CD8-positive, alpha-beta memory T cell (primary cell): ENCODE data around the gene CEND1. TPM values are rescaled to one million over a fixed set of nuclear protein-coding genes. Genes with fewer than 3 reads are reported as not detected.
A peak's percentile ranks its signal among the peaks of the same experiment; 100 is the strongest.

Experiments used
- CTCF ChIA-PET: fragments of 350-600 bp; sonication (Branson Sonifier 250); formaldehyde crosslinking; loops from one replicate; lab custom pipeline; 2021; ENCODE audit warnings: antibody characterized with exemption; lab: Charles Lee
- POLR2A ChIA-PET: fragments of 350-600 bp; sonication (Branson Sonifier 250); formaldehyde crosslinking; loops from one replicate; lab custom pipeline; 2021; ENCODE audit warnings: antibody characterized with exemption; lab: Charles Lee
- DNase-seq, 5 donors: peaks; one replicate each; pipeline versions ENCODE4 v3.0.0 to v3.0.0-alpha.2; 2020 to 2022; ENCODE audit warnings: mixed read lengths in 1 of 5
- H3K27ac ChIP-seq: one replicate; pipeline ENCODE4 v1.7.0; 2013; ENCODE audit warnings: low read depth, mild to moderate bottlenecking, low read length, moderate library complexity
- H3K27me3 ChIP-seq: 2 replicates; pipeline ENCODE4 v1.7.0; 2013; ENCODE audit warnings: low read length, mild to moderate bottlenecking; ENCODE audit not compliant: insufficient read depth, poor library complexity, severe bottlenecking
- H3K36me3 ChIP-seq: 2 replicates; pipeline ENCODE4 v1.7.0; 2013; ENCODE audit warnings: mild to moderate bottlenecking, low read length, moderate library complexity; ENCODE audit not compliant: insufficient read depth
- H3K4me1 ChIP-seq: 2 replicates; pipeline ENCODE4 v1.7.0; 2013; ENCODE audit warnings: mild to moderate bottlenecking, low read length, moderate library complexity; ENCODE audit not compliant: insufficient read depth
- H3K4me3 ChIP-seq: 2 replicates; pipeline ENCODE4 v1.7.0; 2013; ENCODE audit warnings: mild to moderate bottlenecking, low read length
- H3K9me3 ChIP-seq: 2 replicates; pipeline ENCODE4 v1.7.0; 2013; ENCODE audit warnings: mild to moderate bottlenecking, low read length
- H3K27ac Mint-ChIP-seq, 8 donors: one replicate each; pipeline ENCODE4 v1.8.0; 2020 to 2021; ENCODE audit warnings: mixed read lengths in 8 of 8, mild to moderate bottlenecking in 6 of 8, inconsistent platforms in 3 of 8, moderate library complexity in 3 of 8
- H3K27me3 Mint-ChIP-seq, 2 donors: one replicate each; pipeline ENCODE4 v1.8.0; 2020 to 2021; ENCODE audit warnings: mixed read lengths in 2 of 2, mild to moderate bottlenecking in 1 of 2, moderate library complexity in 1 of 2
- H3K36me3 Mint-ChIP-seq, 3 donors: one replicate each; pipeline ENCODE4 v1.8.0; 2020 to 2021; ENCODE audit warnings: mixed read lengths in 3 of 3, inconsistent platforms in 1 of 3, mild to moderate bottlenecking in 1 of 3
- H3K4me1 Mint-ChIP-seq, 3 donors: one replicate each; pipeline ENCODE4 v1.8.0; 2020 to 2021; ENCODE audit warnings: mixed read lengths in 3 of 3, inconsistent platforms in 1 of 3, mild to moderate bottlenecking in 1 of 3
- H3K4me3 Mint-ChIP-seq, 7 donors: one replicate each; pipeline ENCODE4 v1.8.0; 2020 to 2021; ENCODE audit warnings: mixed read lengths in 7 of 7, mild to moderate bottlenecking in 6 of 7, moderate library complexity in 4 of 7, inconsistent platforms in 2 of 7
- H3K9me3 Mint-ChIP-seq, 5 donors: one replicate each; pipeline ENCODE4 v1.8.0; 2020 to 2022; ENCODE audit warnings: mixed read lengths in 5 of 5, mild to moderate bottlenecking in 3 of 5, moderate library complexity in 2 of 5, inconsistent platforms in 1 of 5
- polyA plus RNA-seq: library from polyadenylated mRNA; unstranded; fragments of 300-500 nt; fragmentation: Illumina TruSeq; gene quantifications from one replicate; pipeline ENCODE4 v1.2.3, GENCODE V29; 2021
- total RNA-seq, 2 experiments: library from RNA; stranded (reverse); gene quantifications; one replicate each; pipeline ENCODE4 v1.2.3, GENCODE V29; 2021

CEND1 gene
- total and polyA plus RNA-seq, 3 experiments from 2014 or later = 0.13 to 2.6 (median 2.1) TPM

- H3K4me1 ChIP-seq = peaks cover 47% of the 10 kb centered on the region
- no peaks in the 10 kb centered on the region for H3K36me3 ChIP-seq
- peak; percentile 58 to 77 (median 64) for DNase-seq
- ChIA-PET CTCF (interaction anchor here (0.7 to 1.9 kb wide), 3 partner anchors 11 to 18 kb away, joined by 3 to 7 read pairs (median 5); partner anchors contain the start of gene PNPLA2), POLR2A (interaction anchor here (0.9 to 3.3 kb wide), 4 partner anchors 10 to 35 kb away, joined by 3 to 16 read pairs (median 4); partner anchors contain the start of genes PNPLA2 and TSPAN4)
- peak overlapping the region; percentile 32 for H3K4me3 ChIP-seq
- no peak overlapping the region for H3K27ac ChIP-seq
- no peak overlapping the region for H3K27ac Mint-ChIP-seq
- peak overlapping the region; percentile 52 to 84 (median 64) for H3K4me3 Mint-ChIP-seq
- no peaks in the 10 kb centered on the region for H3K9me3 ChIP-seq
- no peaks in the 10 kb centered on the region for H3K9me3 Mint-ChIP-seq
- H3K27me3 ChIP-seq = peaks cover 20% of the 10 kb centered on the region
- peaks cover 4 to 70% (median 18%) of the 10 kb centered on the region in 3 donors for H3K4me1 Mint-ChIP-seq
- peaks cover 7 to 19% of the 10 kb centered on the region in 2 donors for H3K27me3 Mint-ChIP-seq
- H3K36me3 Mint-ChIP-seq = peaks cover 0 to 1% (median 0%) of the 10 kb centered on the region in 3 donors
Observed at GRCh38 chr11:830295-831117, 40.6 kb upstream of the CEND1 start.

GRCh38 chr11:829847-830294, 40.0 kb upstream of the CEND1 start:
- Mint-ChIP-seq H3K4me1 (peaks cover 4 to 69% (median 18%) of the 10 kb centered on the region in 3 donors), H3K27ac (no peak overlapping the region), H3K9me3 (no peaks in the 10 kb centered on the region), H3K27me3 (peaks cover 9 to 19% of the 10 kb centered on the region in 2 donors), H3K4me3 (peak overlapping the region; percentile 52 to 84 (median 64)), H3K36me3 (peaks cover 0 to 7% (median 4%) of the 10 kb centered on the region in 3 donors)
- H3K4me1 ChIP-seq = peaks cover 47% of the 10 kb centered on the region
- DNase-seq = no peak
- no peaks in the 10 kb centered on the region for H3K9me3 ChIP-seq
- H3K27me3 ChIP-seq = peaks cover 20% of the 10 kb centered on the region
- ChIA-PET CTCF (interaction anchor here (1.9 kb wide), 1 partner anchor 18 kb away, joined by 7 read pairs; no protein-coding TSS in a partner anchor), POLR2A (interaction anchor here (1.3 to 3.3 kb wide), 3 partner anchors 10 to 34 kb away, joined by 3 to 16 read pairs (median 6); partner anchors contain the start of gene PNPLA2)
- H3K27ac ChIP-seq = no peak overlapping the region
- peak overlapping the region; percentile 28 for H3K4me3 ChIP-seq
- H3K36me3 ChIP-seq = no peaks in the 10 kb centered on the region

GRCh38 chr11:829176-829846, 39.4 kb upstream of the CEND1 start:
- ChIA-PET POLR2A (interaction anchor here (1.8 to 3.3 kb wide), 3 partner anchors 9 to 33 kb away, joined by 6 to 16 read pairs (median 7); partner anchors contain the start of gene PNPLA2), CTCF (interaction anchor here (1.9 kb wide), 1 partner anchor 19 kb away, joined by 7 read pairs; no protein-coding TSS in a partner anchor)
- Mint-ChIP-seq H3K9me3 (no peaks in the 10 kb centered on the region), H3K27ac (no peak overlapping the region), H3K36me3 (peaks cover 0 to 9% (median 4%) of the 10 kb centered on the region in 3 donors), H3K4me1 (peaks cover 4 to 64% (median 18%) of the 10 kb centered on the region in 3 donors), H3K4me3 (peak overlapping the region; percentile 29 to 84 (median 49)), H3K27me3 (peaks cover 9 to 19% of the 10 kb centered on the region in 2 donors)
- Histone ChIP-seq H3K27me3 (peaks cover 20% of the 10 kb centered on the region), H3K4me1 (peaks cover 47% of the 10 kb centered on the region), H3K4me3 (peak overlapping the region; percentile 28), H3K36me3 (no peaks in the 10 kb centered on the region), H3K9me3 (no peaks in the 10 kb centered on the region), H3K27ac (no peak overlapping the region)
- DNase-seq = no peak

- H3K27ac ChIP-seq = no peak overlapping the region
- H3K9me3 ChIP-seq = no peaks in the 10 kb centered on the region
- peaks cover 4 to 57% (median 15%) of the 10 kb centered on the region in 3 donors for H3K4me1 Mint-ChIP-seq
- ChIA-PET POLR2A (interaction anchor here (0.8 to 1.8 kb wide), 3 partner anchors 9 to 33 kb away, joined by 3 to 7 read pairs (median 6); partner anchors contain the start of genes POLR2L and TSPAN4), CTCF (no interaction called here)
- H3K27me3 ChIP-seq = peaks cover 20% of the 10 kb centered on the region
- peaks cover 45% of the 10 kb centered on the region for H3K4me1 ChIP-seq
- peaks cover 9 to 19% of the 10 kb centered on the region in 2 donors for H3K27me3 Mint-ChIP-seq
- H3K27ac Mint-ChIP-seq = no peak overlapping the region
- peaks cover 0 to 14% (median 4%) of the 10 kb centered on the region in 3 donors for H3K36me3 Mint-ChIP-seq
- no peaks in the 10 kb centered on the region for H3K9me3 Mint-ChIP-seq
- DNase-seq = no peak
- no peaks in the 10 kb centered on the region for H3K36me3 ChIP-seq
- H3K4me3 Mint-ChIP-seq = peak overlapping the region; percentile 29 to 76 (median 64)
- no peak overlapping the region for H3K4me3 ChIP-seq
Observed at GRCh38 chr11:828506-829175, 38.8 kb upstream of the CEND1 start.

GRCh38 chr11:827897-828192, 38.0 kb upstream of the CEND1 start, which contains the start of gene CRACR2B:
Gene CRACR2B, plus strand, starts transcription at chr11:827919. Its CDS starts 689 bp downstream, at chr11:828608.
- POLR2A ChIA-PET = interaction anchor here (1.8 kb wide), 1 partner anchor 8 kb away, joined by 7 read pairs; no protein-coding TSS in a partner anchor
- Histone ChIP-seq H3K4me3 (peak within 1 kb of the TSS; percentile 37), H3K27me3 (peaks cover 20% of the 10 kb centered on the region), H3K36me3 (no peaks in the 10 kb centered on the region), H3K4me1 (peaks cover 40% of the 10 kb centered on the region), H3K9me3 (no peaks in the 10 kb centered on the region), H3K27ac (peak within 1 kb of the TSS; percentile 24)
- H3K9me3 Mint-ChIP-seq = no peaks in the 10 kb centered on the region
- peak within 1 kb of the TSS; percentile 68 to 92 (median 76) for H3K4me3 Mint-ChIP-seq
- peaks cover 4 to 54% (median 15%) of the 10 kb centered on the region in 3 donors for H3K4me1 Mint-ChIP-seq
- no peak for DNase-seq
- CTCF ChIA-PET = no interaction called here
- peaks cover 0 to 17% (median 4%) of the 10 kb centered on the region in 3 donors for H3K36me3 Mint-ChIP-seq
- H3K27ac Mint-ChIP-seq = peak within 1 kb of the TSS in 2 of 8 donors; percentile 11 to 50
- H3K27me3 Mint-ChIP-seq = peaks cover 9 to 19% of the 10 kb centered on the region in 2 donors

- POLR2A ChIA-PET = no interaction called here
- peaks cover 39% of the 10 kb centered on the region for H3K4me1 ChIP-seq
- Mint-ChIP-seq H3K9me3 (no peaks in the 10 kb centered on the region), H3K36me3 (peaks cover 0 to 21% (median 4%) of the 10 kb centered on the region in 3 donors), H3K4me1 (peaks cover 4 to 53% (median 15%) of the 10 kb centered on the region in 3 donors), H3K27ac (peak overlapping the region in 2 of 8 donors; percentile 11 to 50), H3K27me3 (peaks cover 9 to 19% of the 10 kb centered on the region in 2 donors), H3K4me3 (peak overlapping the region; percentile 68 to 92 (median 76))
- CTCF ChIA-PET = no interaction called here
- H3K36me3 ChIP-seq = no peaks in the 10 kb centered on the region
- H3K4me3 ChIP-seq = peak overlapping the region; percentile 37
- H3K9me3 ChIP-seq = no peaks in the 10 kb centered on the region
- peaks cover 20% of the 10 kb centered on the region for H3K27me3 ChIP-seq
- no peak for DNase-seq
- H3K27ac ChIP-seq = peak overlapping the region; percentile 24
Observed at GRCh38 chr11:827146-827896, 37.4 kb upstream of the CEND1 start.
